BLaER1 (cell line): ENCODE measurements around the gene TCF20.

Source experiments
- H3K27ac ChIP-seq: shearing (Covaris generic); formaldehyde crosslinking; 2 replicates; pipeline ENCODE4 v1.8.1; 2022
- H3K27me3 ChIP-seq: shearing (Covaris generic); formaldehyde crosslinking; 2 replicates; pipeline ENCODE4 v1.8.1; 2022
- H3K36me3 ChIP-seq: shearing (Covaris generic); formaldehyde crosslinking; 2 replicates; pipeline ENCODE4 v1.8.1; 2022
- H3K4me1 ChIP-seq: shearing (Covaris generic); formaldehyde crosslinking; 2 replicates; pipeline ENCODE4 v1.8.1; 2022
- H3K4me2 ChIP-seq: shearing (Covaris generic); formaldehyde crosslinking; 2 replicates; pipeline ENCODE4 v1.8.1; 2022
- H3K4me3 ChIP-seq: shearing (Covaris generic); formaldehyde crosslinking; 2 replicates; pipeline ENCODE4 v1.8.1; 2022
- H3K9ac ChIP-seq: shearing (Covaris generic); formaldehyde crosslinking; 2 replicates; pipeline ENCODE4 v1.8.1; 2022
- H3K9me3 ChIP-seq: shearing (Covaris generic); formaldehyde crosslinking; 2 replicates; pipeline ENCODE4 v1.8.1; 2022
- H4K20me1 ChIP-seq: shearing (Covaris generic); formaldehyde crosslinking; 2 replicates; pipeline ENCODE4 v1.8.1; 2022
- Cebpa-rat ChIP-seq: shearing (Covaris generic); IDR thresholded peaks from 2 replicates; pipeline ENCODE4 v1.8.1; 2022

The TCF20 gene

DNA sequence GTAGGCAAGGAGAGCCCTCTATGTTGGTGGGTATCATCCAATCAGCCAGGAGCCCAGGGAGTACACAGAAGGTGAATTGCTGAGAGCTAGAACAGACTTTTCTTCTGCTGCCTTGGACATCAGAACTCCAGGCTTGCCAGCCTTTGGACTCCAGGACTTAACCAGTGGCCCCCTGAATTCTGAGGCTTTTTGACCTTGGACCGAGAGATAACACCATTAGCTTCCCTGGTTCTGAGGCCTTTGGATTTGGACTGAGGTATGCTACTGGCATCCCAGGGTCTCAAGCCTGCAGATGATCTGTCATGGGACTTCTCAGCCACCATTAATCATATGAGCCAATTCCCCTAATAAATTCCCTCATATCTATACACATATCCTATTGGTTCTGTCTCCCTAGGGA lies 21.5 kb downstream of the TCF20 start:
- Histone ChIP-seq H3K4me2 (no peak overlapping the region), H3K9ac (no peak overlapping the region), H4K20me1 (peaks cover 100% of the 10 kb centered on the region), H3K9me3 (peaks cover 6% of the 10 kb centered on the region; the same call in 1 of the 2 replicates), H3K27me3 (no peaks in the 10 kb centered on the region), H3K4me1 (no peaks in the 10 kb centered on the region), H3K36me3 (peaks cover 35% of the 10 kb centered on the region), H3K27ac (no peak overlapping the region), H3K4me3 (no peak overlapping the region)
- TF ChIP-seq Cebpa-rat: no peak

DNA sequence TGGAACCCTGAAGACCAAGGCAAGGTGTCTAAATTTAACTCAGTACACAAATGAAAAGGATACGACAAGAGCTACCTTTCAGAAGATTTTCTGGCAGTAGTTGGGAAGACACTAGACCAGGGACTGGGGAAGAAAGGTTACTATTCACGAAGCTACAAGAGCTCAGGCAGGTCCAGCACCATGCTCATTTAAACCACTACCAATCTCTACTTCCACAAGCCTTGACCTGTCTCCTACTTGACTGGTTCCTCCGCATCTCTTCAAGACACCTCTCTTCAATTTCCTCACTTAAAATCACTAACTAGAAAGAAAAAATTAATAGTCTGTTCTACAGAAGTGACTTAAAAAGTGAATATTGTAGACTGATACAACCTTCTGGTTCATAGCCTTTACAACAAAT lies 22.9 kb downstream of the TCF20 start:
- no peak for TF ChIP-seq Cebpa-rat
- H3K4me1 ChIP-seq: no peaks in the 10 kb centered on the region
- H3K9me3 ChIP-seq: peaks cover 17% of the 10 kb centered on the region
- no peak overlapping the region; the same call in 1 of the 2 replicates for H3K4me2 ChIP-seq
- peaks cover 49% of the 10 kb centered on the region for H3K36me3 ChIP-seq
- H4K20me1 ChIP-seq: peaks cover 100% of the 10 kb centered on the region
- H3K4me3 ChIP-seq: no peak overlapping the region
- H3K27ac ChIP-seq: no peak overlapping the region
- no peaks in the 10 kb centered on the region for H3K27me3 ChIP-seq
- H3K9ac ChIP-seq: no peak overlapping the region

- Histone ChIP-seq H3K4me1 (no peaks in the 10 kb centered on the region), H3K27me3 (no peaks in the 10 kb centered on the region), H3K27ac (no peak overlapping the region), H3K4me2 (no peak overlapping the region), H3K9ac (no peak overlapping the region), H3K4me3 (no peak overlapping the region), H3K36me3 (peaks cover 77% of the 10 kb centered on the region), H4K20me1 (peaks cover 81% of the 10 kb centered on the region), H3K9me3 (peaks cover 54% of the 10 kb centered on the region)
- no peak for TF ChIP-seq Cebpa-rat
These were observed 26.7 kb downstream of the TCF20 start for GRCh38 chr22:42243802-42244060.

- Histone ChIP-seq H3K27ac (no peak overlapping the region), H3K27me3 (no peaks in the 10 kb centered on the region), H3K9ac (no peak overlapping the region), H3K4me2 (no peak overlapping the region), H4K20me1 (peaks cover 73% of the 10 kb centered on the region), H3K4me1 (peaks cover 18% of the 10 kb centered on the region), H3K4me3 (no peak overlapping the region), H3K9me3 (peaks cover 52% of the 10 kb centered on the region), H3K36me3 (peaks cover 49% of the 10 kb centered on the region)
- TF ChIP-seq Cebpa-rat: no peak
These were observed 33.6 kb downstream of the TCF20 start for GRCh38 chr22:42236848-42237247.

GRCh38 chr22:42236268-42236667 lies 34.2 kb downstream of the TCF20 start:
- TF ChIP-seq Cebpa-rat: no peak
- H3K9ac ChIP-seq: no peak overlapping the region
- no peak overlapping the region for H3K4me3 ChIP-seq
- H3K4me2 ChIP-seq: no peak overlapping the region
- peaks cover 73% of the 10 kb centered on the region for H4K20me1 ChIP-seq
- peaks cover 18% of the 10 kb centered on the region for H3K4me1 ChIP-seq
- no peaks in the 10 kb centered on the region for H3K27me3 ChIP-seq
- H3K36me3 ChIP-seq: peaks cover 44% of the 10 kb centered on the region
- H3K9me3 ChIP-seq: peaks cover 46% of the 10 kb centered on the region
- H3K27ac ChIP-seq: no peak overlapping the region

DNA sequence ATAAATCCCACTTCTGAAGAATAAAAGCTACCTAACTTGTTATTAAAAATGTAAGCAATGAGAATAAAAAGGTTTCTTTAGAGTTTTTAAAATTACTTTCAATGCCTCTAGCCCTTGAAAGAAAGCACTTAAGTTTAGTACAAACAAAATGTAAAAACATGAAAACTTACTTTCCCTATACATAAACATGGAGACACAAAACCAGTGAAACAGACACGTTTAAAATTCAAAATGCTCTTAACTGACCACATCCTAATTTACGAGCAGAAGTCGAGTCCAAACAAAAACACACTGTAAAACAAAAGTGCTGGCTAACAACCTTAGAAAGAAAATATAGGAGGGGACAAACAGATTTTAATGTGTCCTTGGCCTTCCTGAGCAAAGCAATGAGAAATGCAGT lies 36.6 kb downstream of the TCF20 start:
- Histone ChIP-seq H3K27me3 (no peaks in the 10 kb centered on the region), H3K9ac (no peak overlapping the region), H3K9me3 (peaks cover 22% of the 10 kb centered on the region), H3K36me3 (peaks cover 43% of the 10 kb centered on the region), H3K4me2 (no peak overlapping the region), H3K27ac (no peak overlapping the region), H4K20me1 (peaks cover 91% of the 10 kb centered on the region), H3K4me1 (peaks cover 25% of the 10 kb centered on the region), H3K4me3 (no peak overlapping the region)
- no peak for TF ChIP-seq Cebpa-rat

DNA sequence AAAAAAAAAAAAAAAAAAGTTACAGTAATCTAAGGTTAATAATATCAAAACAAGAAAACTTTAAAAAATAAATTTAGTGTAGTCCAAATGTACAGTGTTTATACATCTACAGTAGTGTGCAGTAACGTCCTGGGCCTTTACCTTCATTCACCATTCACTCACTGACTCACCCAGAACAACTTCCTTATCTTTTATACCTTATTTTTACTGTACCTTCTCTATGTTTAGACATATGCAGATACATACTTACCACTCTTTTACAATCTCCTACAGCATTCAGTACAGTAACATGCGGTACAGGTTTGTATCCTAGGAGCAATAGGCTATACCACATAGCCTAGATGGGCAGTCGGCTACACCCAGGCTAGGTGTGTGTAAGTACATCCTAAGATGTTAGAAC lies 38.5 kb downstream of the TCF20 start:
- TF ChIP-seq Cebpa-rat: no peak
- no peak overlapping the region for H3K4me2 ChIP-seq
- peaks cover 23% of the 10 kb centered on the region for H3K36me3 ChIP-seq
- H3K9ac ChIP-seq: no peak overlapping the region
- peaks cover 100% of the 10 kb centered on the region for H4K20me1 ChIP-seq
- H3K4me3 ChIP-seq: no peak overlapping the region
- no peaks in the 10 kb centered on the region for H3K27me3 ChIP-seq
- H3K4me1 ChIP-seq: peaks cover 40% of the 10 kb centered on the region
- no peak overlapping the region for H3K27ac ChIP-seq
- H3K9me3 ChIP-seq: peaks cover 3% of the 10 kb centered on the region; the same call in 1 of the 2 replicates

DNA sequence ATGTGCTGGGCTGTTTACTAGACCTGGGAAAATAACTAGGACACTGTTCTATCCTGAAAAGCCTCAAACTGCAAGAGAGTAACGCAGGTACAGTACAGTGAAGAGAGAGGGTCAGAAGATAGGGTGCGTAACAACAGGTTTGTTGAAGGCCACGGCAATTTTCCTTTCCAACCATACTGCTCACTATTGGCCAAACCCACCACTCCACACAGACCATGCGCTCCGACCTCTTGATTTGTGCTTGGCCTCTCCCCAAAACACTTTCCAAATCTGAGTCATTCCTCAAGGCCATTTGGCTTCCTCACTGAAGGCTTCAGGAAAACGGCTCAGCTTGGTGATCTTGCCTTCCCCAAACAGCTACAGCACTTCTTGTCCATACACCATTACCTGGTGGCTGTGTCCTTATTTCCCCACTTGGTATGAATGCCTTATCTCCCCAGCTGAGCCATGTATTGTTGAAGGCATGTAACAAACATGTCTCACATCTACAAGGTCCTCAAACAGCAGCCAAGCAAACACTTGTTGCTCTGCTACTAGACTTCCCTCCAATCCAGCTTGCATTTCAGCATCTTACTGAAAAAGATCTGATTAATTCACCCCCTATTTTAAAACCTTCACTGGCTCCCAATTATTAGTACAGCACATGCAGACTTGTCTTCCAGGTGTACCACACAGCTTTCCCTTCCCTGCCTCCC lies 40.9 kb downstream of the TCF20 start:
- TF ChIP-seq Cebpa-rat: no peak
- Histone ChIP-seq H3K36me3 (peaks cover 21% of the 10 kb centered on the region), H3K4me1 (peaks cover 22% of the 10 kb centered on the region), H3K27me3 (no peaks in the 10 kb centered on the region), H4K20me1 (peaks cover 100% of the 10 kb centered on the region), H3K27ac (no peak overlapping the region), H3K9me3 (no peaks in the 10 kb centered on the region), H3K9ac (no peak overlapping the region), H3K4me3 (no peak overlapping the region), H3K4me2 (no peak overlapping the region)

DNA sequence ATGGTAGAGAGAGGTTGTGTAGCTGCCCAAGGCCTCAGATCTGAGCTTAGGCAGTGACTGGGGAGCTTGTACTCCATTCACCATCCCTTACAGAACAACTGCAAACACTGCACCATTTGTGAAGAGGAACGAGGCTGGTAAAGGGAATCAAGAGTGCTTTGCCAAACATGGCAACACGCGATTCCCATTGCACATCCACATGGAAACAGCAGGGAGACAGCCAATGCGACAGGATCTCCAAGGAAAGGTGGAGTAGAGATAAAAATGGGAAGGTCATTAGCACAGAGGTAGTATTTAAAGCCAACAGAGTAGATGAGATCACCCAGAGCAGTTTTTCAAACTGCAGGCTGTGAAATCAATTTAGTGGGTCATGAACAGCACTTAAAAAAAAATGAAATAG lies 42.0 kb downstream of the TCF20 start:
- H3K4me1 ChIP-seq: peaks cover 22% of the 10 kb centered on the region
- peaks cover 21% of the 10 kb centered on the region for H3K36me3 ChIP-seq
- H3K4me3 ChIP-seq: no peak overlapping the region
- H3K27me3 ChIP-seq: no peaks in the 10 kb centered on the region
- no peak for TF ChIP-seq Cebpa-rat
- no peak overlapping the region for H3K27ac ChIP-seq
- peaks cover 100% of the 10 kb centered on the region for H4K20me1 ChIP-seq
- H3K9me3 ChIP-seq: no peaks in the 10 kb centered on the region
- H3K9ac ChIP-seq: no peak overlapping the region
- peak overlapping the region; percentile 2; the same call in 1 of the 2 replicates for H3K4me2 ChIP-seq

- Histone ChIP-seq H3K4me2 (no peak overlapping the region), H3K9me3 (no peaks in the 10 kb centered on the region), H3K4me3 (no peak overlapping the region), H4K20me1 (peaks cover 100% of the 10 kb centered on the region), H3K4me1 (peaks cover 22% of the 10 kb centered on the region), H3K36me3 (peaks cover 27% of the 10 kb centered on the region), H3K27me3 (no peaks in the 10 kb centered on the region), H3K9ac (no peak overlapping the region), H3K27ac (no peak overlapping the region)
- TF ChIP-seq Cebpa-rat: no peak
These were observed 43.0 kb downstream of the TCF20 start for GRCh38 chr22:42227435-42227834.

- no peak overlapping the region for H3K4me3 ChIP-seq
- H3K9ac ChIP-seq: no peak overlapping the region
- no peak for TF ChIP-seq Cebpa-rat
- no peak overlapping the region for H3K27ac ChIP-seq
- H3K36me3 ChIP-seq: peaks cover 30% of the 10 kb centered on the region
- no peaks in the 10 kb centered on the region for H3K27me3 ChIP-seq
- H3K9me3 ChIP-seq: no peaks in the 10 kb centered on the region
- H3K4me1 ChIP-seq: peaks cover 22% of the 10 kb centered on the region
- H3K4me2 ChIP-seq: no peak overlapping the region
- peaks cover 100% of the 10 kb centered on the region for H4K20me1 ChIP-seq
These were observed 44.6 kb downstream of the TCF20 start for GRCh38 chr22:42225841-42226240.
